Measurements from ENCODE around the gene MYCN. TPM values are rescaled to one million over a fixed set of nuclear protein-coding genes. Genes with fewer than 3 reads are reported as not detected.

Gene MYCN
- total RNA-seq, 1 donor from 2014 or later, result 0.68 TPM

- intact Hi-C loops (cut with DNase I), result no loop called here
- DNase-seq (no peak), ATAC-seq (no peak)
- H3K27me3 ChIP-seq (ENCODE audit: low read depth), result no peaks in the 10 kb centered on the region
- no peaks in the 10 kb centered on the region for H3K9me3 ChIP-seq
- H3K4me3 ChIP-seq, result no peak overlapping the region
- H3K4me1 ChIP-seq, result no peaks in the 10 kb centered on the region
- H3K27ac ChIP-seq, result no peak overlapping the region
- H3K36me3 ChIP-seq, result no peaks in the 10 kb centered on the region
- TF ChIP-seq CTCF (IDR thresholded peaks at IDR 0.05), result no peak
These were observed 12.2 kb downstream of the MYCN start for GRCh38 chr2:15952451-15953146.

GRCh38 chr2:15953147-15953630, 12.8 kb downstream of the MYCN start:
- DNase-seq, result no peak
- ATAC-seq, result no peak
- no peaks in the 10 kb centered on the region for H3K4me1 ChIP-seq
- no peaks in the 10 kb centered on the region for H3K36me3 ChIP-seq
- no peak overlapping the region for H3K4me3 ChIP-seq
- intact Hi-C loops (cut with DNase I), result no loop called here
- H3K27me3 ChIP-seq (ENCODE audit: low read depth), result no peaks in the 10 kb centered on the region
- TF ChIP-seq CTCF (IDR thresholded peaks at IDR 0.05), result no peak
- no peaks in the 10 kb centered on the region for H3K9me3 ChIP-seq
- H3K27ac ChIP-seq, result no peak overlapping the region

- ATAC-seq (no peak), DNase-seq (no peak)
- no peak overlapping the region for H3K27ac ChIP-seq
- intact Hi-C loops (cut with DNase I), result no loop called here
- no peak overlapping the region for H3K4me3 ChIP-seq
- no peaks in the 10 kb centered on the region for H3K4me1 ChIP-seq
- H3K36me3 ChIP-seq, result no peaks in the 10 kb centered on the region
- no peak for TF ChIP-seq CTCF (IDR thresholded peaks at IDR 0.05)
- H3K27me3 ChIP-seq (ENCODE audit: low read depth), result no peaks in the 10 kb centered on the region
- no peaks in the 10 kb centered on the region for H3K9me3 ChIP-seq
These were observed 13.7 kb downstream of the MYCN start for GRCh38 chr2:15953891-15954680.

GRCh38 chr2:15954761-15955160, 14.4 kb downstream of the MYCN start:
- H3K27ac ChIP-seq, result no peak overlapping the region
- DNase-seq (no peak), ATAC-seq (no peak)
- TF ChIP-seq CTCF (IDR thresholded peaks at IDR 0.05), result no peak
- no peak overlapping the region for H3K4me3 ChIP-seq
- intact Hi-C loops (cut with DNase I), result no loop called here
- no peaks in the 10 kb centered on the region for H3K9me3 ChIP-seq
- no peaks in the 10 kb centered on the region for H3K27me3 ChIP-seq (ENCODE audit: low read depth)
- H3K36me3 ChIP-seq, result no peaks in the 10 kb centered on the region
- H3K4me1 ChIP-seq, result no peaks in the 10 kb centered on the region

- H3K27me3 ChIP-seq (ENCODE audit: low read depth), result no peaks in the 10 kb centered on the region
- intact Hi-C loops (cut with DNase I), result no loop called here
- ATAC-seq, result peak; percentile 50 to 79
- no peak overlapping the region for H3K4me3 ChIP-seq
- no peaks in the 10 kb centered on the region for H3K9me3 ChIP-seq
- no peaks in the 10 kb centered on the region for H3K4me1 ChIP-seq
- DNase-seq, result no peak
- H3K27ac ChIP-seq, result no peak overlapping the region
- TF ChIP-seq CTCF (IDR thresholded peaks at IDR 0.05), result no peak
- H3K36me3 ChIP-seq, result no peaks in the 10 kb centered on the region
These were observed 15.1 kb downstream of the MYCN start for GRCh38 chr2:15955232-15955988.
